Measurements from ENCODE around the gene BAZ1B. TPM values are rescaled to one million over a fixed set of nuclear protein-coding genes. Genes with fewer than 3 reads are reported as not detected.

Gene BAZ1B
- total RNA-seq, 1 donor: 52.2 TPM

DNA sequence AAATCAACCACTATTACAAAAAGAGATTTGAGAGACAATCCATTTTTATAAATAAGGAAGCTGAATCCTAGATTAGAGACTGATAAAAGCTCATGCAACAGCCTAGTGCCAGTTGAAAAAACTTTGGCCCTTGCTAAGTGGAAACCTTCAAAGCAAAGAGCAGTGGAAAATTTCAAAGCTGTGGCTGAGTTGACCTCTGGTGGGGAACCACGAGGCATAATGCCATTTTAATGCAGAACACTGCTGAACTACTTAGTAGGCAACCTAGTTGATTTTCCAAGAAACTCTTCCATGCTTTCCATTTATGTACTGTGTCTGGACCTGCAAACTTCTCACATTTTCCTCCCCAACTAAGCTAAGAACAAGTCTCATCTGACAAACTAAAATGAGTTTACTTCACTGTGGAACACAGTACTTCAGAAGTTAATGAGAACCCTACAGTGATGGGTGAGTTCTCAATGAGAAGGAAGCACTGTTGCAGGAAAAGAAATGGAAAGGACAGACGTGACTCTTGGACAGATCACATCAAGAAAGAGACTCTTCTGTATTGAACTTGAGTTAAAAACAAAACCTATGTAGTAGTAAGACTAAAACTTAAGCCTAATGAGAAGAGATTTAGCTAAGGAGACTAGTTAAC lies 69.0 kb downstream of the BAZ1B start:
- Histone ChIP-seq H3K4me1 (ENCODE audit: insufficient read depth, low read length) (no peaks in the 10 kb centered on the region), H3K27me3 (ENCODE audit: insufficient read depth, low read length) (no peaks in the 10 kb centered on the region), H3K9me3 (ENCODE audit: low read depth, low read length) (no peaks in the 10 kb centered on the region), H3K4me3 (ENCODE audit: low read length) (no peak overlapping the region)

DNA sequence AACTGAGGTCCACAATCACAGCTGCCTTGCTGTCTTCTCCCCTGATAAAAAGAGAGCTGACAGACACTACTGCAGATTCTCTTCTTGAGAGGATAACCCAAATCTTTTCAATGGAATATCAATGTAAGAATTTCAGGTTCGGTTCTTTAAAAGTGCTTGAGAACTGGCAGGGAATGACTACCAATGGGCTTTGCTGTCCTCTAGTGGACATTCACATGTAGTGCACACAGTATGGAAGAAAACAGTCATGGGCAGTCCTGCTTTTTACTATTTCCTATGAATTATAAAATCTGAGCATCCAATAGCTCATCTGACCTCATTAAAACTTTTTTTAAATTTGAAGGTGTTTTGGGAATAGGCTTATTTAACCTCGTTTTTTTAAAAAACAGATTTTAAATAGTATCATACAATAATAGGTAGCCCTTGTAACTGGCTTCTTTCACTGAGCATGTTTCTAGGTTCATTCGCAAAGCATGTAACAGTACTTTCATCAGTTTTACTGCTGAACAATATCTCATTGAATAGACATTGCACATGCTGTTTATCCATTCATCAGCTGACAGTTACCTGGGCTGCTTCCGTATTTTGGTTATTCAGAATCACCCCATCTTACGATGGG lies 70.2 kb downstream of the BAZ1B start:
- no peaks in the 10 kb centered on the region for H3K9me3 ChIP-seq (ENCODE audit: low read depth, low read length)

GRCh38 chr7:73449422-73449821 lies 72.7 kb downstream of the BAZ1B start:
- Histone ChIP-seq H3K27me3 (ENCODE audit: insufficient read depth, low read length) (no peaks in the 10 kb centered on the region), H3K9me3 (ENCODE audit: low read depth, low read length) (no peaks in the 10 kb centered on the region), H3K4me1 (ENCODE audit: insufficient read depth, low read length) (no peaks in the 10 kb centered on the region)

More for the DNA sequence above, 70.2 kb downstream of the BAZ1B start:
- Histone ChIP-seq H3K27me3 (ENCODE audit: insufficient read depth, low read length) (no peaks in the 10 kb centered on the region), H3K4me1 (ENCODE audit: insufficient read depth, low read length) (no peaks in the 10 kb centered on the region), H3K4me3 (ENCODE audit: low read length) (no peak overlapping the region)

DNA sequence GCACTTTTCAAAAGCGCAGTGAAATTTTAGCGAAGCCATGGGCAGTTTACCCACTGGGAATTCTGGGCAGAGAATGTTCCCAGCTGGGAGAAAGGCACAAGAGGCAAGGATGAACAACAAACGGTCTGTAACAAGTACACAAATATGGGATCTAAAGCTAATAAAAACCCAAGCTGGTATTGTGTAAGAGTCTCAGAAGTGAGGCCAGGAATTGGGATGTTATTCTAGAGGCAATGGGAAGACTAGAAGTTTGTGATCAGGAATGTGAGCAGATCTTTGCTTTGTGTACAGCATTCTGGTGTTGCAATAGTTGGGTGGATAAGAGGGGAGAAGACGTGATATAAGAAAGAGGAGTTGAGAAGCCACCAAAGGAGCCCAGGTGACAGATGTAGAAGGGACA lies 73.5 kb downstream of the BAZ1B start:
- Histone ChIP-seq H3K4me3 (ENCODE audit: low read length) (no peak overlapping the region), H3K9me3 (ENCODE audit: low read depth, low read length) (no peaks in the 10 kb centered on the region), H3K27me3 (ENCODE audit: insufficient read depth, low read length) (no peaks in the 10 kb centered on the region), H3K4me1 (ENCODE audit: insufficient read depth, low read length) (no peaks in the 10 kb centered on the region)

More at GRCh38 chr7:73449422-73449821, 72.7 kb downstream of the BAZ1B start:
- H3K4me3 ChIP-seq (ENCODE audit: low read length): no peak overlapping the region

DNA sequence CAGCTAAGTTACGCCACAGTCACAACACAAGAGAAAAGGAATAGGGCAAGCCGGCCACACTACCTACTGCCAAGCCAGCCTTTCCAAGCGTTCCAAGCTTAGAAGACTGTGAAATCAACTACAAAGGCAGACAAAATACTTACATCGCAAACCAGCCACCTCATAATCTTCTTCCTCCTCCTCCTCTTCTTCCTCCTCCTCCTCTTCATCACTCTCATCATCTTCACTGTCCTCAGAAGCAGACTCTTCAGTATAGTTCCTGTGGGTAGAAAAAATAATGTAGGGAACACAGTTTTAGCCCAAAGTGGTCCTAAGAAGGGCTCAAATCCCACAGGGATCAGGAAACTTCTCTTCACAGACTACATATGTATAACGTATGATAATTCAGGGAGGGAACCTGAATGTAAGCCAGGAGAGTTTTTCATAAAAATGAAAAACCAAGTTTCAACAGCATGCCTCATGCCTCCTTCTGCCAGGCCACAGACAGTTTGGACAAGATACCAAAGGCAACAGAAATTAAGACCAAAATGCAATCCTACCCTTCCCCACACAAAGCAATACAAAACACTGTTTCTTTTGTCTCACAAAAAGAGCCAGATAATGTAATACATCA lies 74.9 kb downstream of the BAZ1B start:
- no peaks in the 10 kb centered on the region for H3K27me3 ChIP-seq (ENCODE audit: insufficient read depth, low read length)
- no peaks in the 10 kb centered on the region for H3K4me1 ChIP-seq (ENCODE audit: insufficient read depth, low read length)
- H3K9me3 ChIP-seq (ENCODE audit: low read depth, low read length): no peaks in the 10 kb centered on the region
- no peak overlapping the region for H3K4me3 ChIP-seq (ENCODE audit: low read length)

GRCh38 chr7:73446682-73447081 lies 75.4 kb downstream of the BAZ1B start:
- H3K4me1 ChIP-seq (ENCODE audit: insufficient read depth, low read length): no peaks in the 10 kb centered on the region
- H3K27me3 ChIP-seq (ENCODE audit: insufficient read depth, low read length): no peaks in the 10 kb centered on the region
- H3K9me3 ChIP-seq (ENCODE audit: low read depth, low read length): no peaks in the 10 kb centered on the region
- H3K4me3 ChIP-seq (ENCODE audit: low read length): no peak overlapping the region

- no peaks in the 10 kb centered on the region for H3K9me3 ChIP-seq (ENCODE audit: low read depth, low read length)
- no peaks in the 10 kb centered on the region for H3K4me1 ChIP-seq (ENCODE audit: insufficient read depth, low read length)
- no peaks in the 10 kb centered on the region for H3K27me3 ChIP-seq (ENCODE audit: insufficient read depth, low read length)
- H3K4me3 ChIP-seq (ENCODE audit: low read length): no peak overlapping the region
Observed at GRCh38 chr7:73443548-73444255, 78.4 kb downstream of the BAZ1B start.

GRCh38 chr7:73442903-73443500 lies 79.1 kb downstream of the BAZ1B start:
- Histone ChIP-seq H3K9me3 (ENCODE audit: low read depth, low read length) (no peaks in the 10 kb centered on the region), H3K27me3 (ENCODE audit: insufficient read depth, low read length) (no peaks in the 10 kb centered on the region), H3K4me1 (ENCODE audit: insufficient read depth, low read length) (no peaks in the 10 kb centered on the region), H3K4me3 (ENCODE audit: low read length) (no peak overlapping the region)

DNA sequence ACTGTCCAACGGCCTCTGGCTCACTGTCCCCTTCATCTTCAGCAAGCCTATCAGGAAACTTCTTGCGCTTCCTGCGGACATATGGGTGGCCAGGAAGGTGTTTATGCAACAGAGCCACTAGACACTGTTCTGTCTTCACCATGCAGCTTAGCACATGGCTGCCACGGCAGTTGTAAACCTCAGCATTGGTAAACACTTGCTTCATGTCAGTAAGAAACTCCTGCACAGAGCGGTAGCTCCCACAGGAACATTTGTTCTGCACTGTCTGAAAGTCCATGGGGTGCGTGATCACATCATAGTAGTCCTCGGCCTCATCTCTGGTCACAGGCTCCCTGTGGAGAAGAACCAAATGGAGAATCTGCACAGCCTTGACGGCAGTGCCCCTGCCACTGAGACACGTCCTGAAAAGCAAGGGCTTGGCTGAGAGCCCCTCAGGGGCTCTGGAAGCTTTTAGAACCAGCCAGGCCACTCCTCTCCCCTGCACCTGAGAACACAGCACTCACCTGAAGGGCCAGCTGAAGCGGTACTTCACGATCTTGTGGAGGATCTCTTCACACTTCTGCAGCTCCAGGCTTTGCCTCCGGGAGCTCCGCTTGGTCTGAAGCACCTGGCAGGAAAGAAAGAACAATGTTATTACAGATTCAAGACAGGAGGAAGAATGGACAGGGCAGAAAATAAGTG lies 79.7 kb downstream of the BAZ1B start:
- no peaks in the 10 kb centered on the region for H3K9me3 ChIP-seq (ENCODE audit: low read depth, low read length)
- H3K4me1 ChIP-seq (ENCODE audit: insufficient read depth, low read length): no peaks in the 10 kb centered on the region
- H3K4me3 ChIP-seq (ENCODE audit: low read length): no peak overlapping the region
- H3K27me3 ChIP-seq (ENCODE audit: insufficient read depth, low read length): no peaks in the 10 kb centered on the region

- H3K27me3 ChIP-seq (ENCODE audit: insufficient read depth, low read length): no peaks in the 10 kb centered on the region
- no peaks in the 10 kb centered on the region for H3K9me3 ChIP-seq (ENCODE audit: low read depth, low read length)
- H3K4me3 ChIP-seq (ENCODE audit: low read length): no peak overlapping the region
- no peaks in the 10 kb centered on the region for H3K4me1 ChIP-seq (ENCODE audit: insufficient read depth, low read length)
Observed at GRCh38 chr7:73439410-73439704, 82.7 kb downstream of the BAZ1B start.

DNA sequence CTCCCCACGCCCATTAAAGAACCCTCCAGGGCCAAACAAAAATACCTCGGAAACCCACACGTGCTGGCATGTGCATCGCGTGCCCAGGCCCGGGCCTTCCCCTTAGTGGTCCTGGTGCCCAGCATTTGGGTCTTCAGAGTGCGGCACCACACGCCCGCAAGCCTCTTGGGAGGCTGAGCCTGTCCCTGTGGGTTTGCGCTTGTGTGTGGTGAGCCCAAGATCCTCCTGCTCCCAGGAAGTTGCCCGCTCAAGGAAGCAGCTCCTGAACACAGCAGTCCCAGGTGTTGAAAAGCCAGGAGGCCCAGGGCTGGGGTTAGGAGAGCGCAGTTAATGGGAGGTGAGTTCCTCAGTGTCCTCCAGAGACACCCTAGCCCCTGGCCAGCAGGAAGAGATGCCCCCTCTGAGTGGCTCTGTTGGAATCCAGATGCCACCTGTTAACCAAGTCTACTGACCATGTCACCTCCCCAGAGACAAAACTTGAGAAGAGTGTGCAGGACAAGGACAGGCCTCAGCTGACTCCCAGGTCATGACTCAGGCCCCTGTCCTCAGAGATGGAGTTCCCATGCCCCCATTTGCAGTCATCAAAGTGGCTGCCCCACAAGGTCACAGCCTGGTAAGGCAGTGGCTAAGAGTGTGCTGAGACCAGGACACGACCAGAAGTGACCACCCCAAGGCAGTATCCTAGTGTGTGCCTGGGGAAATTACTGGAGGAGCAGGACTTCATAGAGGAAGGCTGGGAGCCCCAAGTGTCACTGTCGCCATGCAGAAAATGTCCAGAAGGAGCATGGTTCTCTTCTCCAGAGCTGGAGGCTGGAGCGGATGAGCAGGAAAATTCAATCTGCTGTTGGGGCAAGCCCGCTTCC lies 83.3 kb downstream of the BAZ1B start:
- H3K4me3 ChIP-seq (ENCODE audit: low read length): no peak overlapping the region
- H3K27me3 ChIP-seq (ENCODE audit: insufficient read depth, low read length): no peaks in the 10 kb centered on the region
- H3K9me3 ChIP-seq (ENCODE audit: low read depth, low read length): no peaks in the 10 kb centered on the region
- H3K4me1 ChIP-seq (ENCODE audit: insufficient read depth, low read length): no peaks in the 10 kb centered on the region

- Histone ChIP-seq H3K4me3 (ENCODE audit: low read length) (no peak overlapping the region), H3K27me3 (ENCODE audit: insufficient read depth, low read length) (no peaks in the 10 kb centered on the region), H3K4me1 (ENCODE audit: insufficient read depth, low read length) (peaks cover 6% of the 10 kb centered on the region), H3K9me3 (ENCODE audit: low read depth, low read length) (no peaks in the 10 kb centered on the region)
Observed at GRCh38 chr7:73437621-73438416, 84.3 kb downstream of the BAZ1B start.

- Histone ChIP-seq H3K4me3 (ENCODE audit: low read length) (no peak overlapping the region), H3K27me3 (ENCODE audit: insufficient read depth, low read length) (no peaks in the 10 kb centered on the region), H3K4me1 (ENCODE audit: insufficient read depth, low read length) (peaks cover 6% of the 10 kb centered on the region), H3K9me3 (ENCODE audit: low read depth, low read length) (no peaks in the 10 kb centered on the region)
Observed at GRCh38 chr7:73437091-73437490, 85.0 kb downstream of the BAZ1B start.

All from mononuclear cell (primary cell).